Measurements from ENCODE around the gene FGGY.
"Not testable (repeated sequence)": the region's sequence is repeated elsewhere in the genome, so short reads cannot be mapped to it uniquely, and the experiment has no call there.

DNA sequence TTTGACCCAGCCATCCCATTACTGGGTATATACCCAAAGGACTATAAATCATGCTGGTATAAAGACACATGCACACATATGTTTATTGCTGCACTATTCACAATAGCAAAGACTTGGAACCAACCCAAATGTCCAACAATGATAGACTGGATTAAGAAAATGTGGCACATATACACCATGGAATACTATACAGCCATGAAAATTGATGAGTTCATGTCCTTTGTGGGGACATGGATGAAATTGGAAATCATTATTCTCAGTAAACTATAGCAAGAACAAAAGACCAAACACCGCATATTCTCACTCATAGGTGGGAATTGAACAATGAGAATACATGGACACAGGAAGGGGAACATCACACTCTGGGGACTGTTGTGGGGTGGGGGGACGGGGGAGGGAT, 295.5 kb downstream of the FGGY start:
- TF ChIP-seq, protein P1, sequence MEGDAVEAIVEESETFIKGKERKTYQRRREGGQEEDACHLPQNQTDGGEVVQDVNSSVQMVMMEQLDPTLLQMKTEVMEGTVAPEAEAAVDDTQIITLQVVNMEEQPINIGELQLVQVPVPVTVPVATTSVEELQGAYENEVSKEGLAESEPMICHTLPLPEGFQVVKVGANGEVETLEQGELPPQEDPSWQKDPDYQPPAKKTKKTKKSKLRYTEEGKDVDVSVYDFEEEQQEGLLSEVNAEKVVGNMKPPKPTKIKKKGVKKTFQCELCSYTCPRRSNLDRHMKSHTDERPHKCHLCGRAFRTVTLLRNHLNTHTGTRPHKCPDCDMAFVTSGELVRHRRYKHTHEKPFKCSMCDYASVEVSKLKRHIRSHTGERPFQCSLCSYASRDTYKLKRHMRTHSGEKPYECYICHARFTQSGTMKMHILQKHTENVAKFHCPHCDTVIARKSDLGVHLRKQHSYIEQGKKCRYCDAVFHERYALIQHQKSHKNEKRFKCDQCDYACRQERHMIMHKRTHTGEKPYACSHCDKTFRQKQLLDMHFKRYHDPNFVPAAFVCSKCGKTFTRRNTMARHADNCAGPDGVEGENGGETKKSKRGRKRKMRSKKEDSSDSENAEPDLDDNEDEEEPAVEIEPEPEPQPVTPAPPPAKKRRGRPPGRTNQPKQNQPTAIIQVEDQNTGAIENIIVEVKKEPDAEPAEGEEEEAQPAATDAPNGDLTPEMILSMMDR (IDR thresholded peaks at IDR 0.05): not testable (repeated sequence)
- not testable (repeated sequence) for TF ChIP-seq POLR2A (IDR thresholded peaks at IDR 0.05)

Data from body of pancreas (tissue), 4 donors.